ENCODE data around the gene ERMP1. TPM values are rescaled to one million over a fixed set of nuclear protein-coding genes. Genes with fewer than 3 reads are reported as not detected.

ERMP1 gene
- total and polyA plus RNA-seq, 4 donors = 3.1 to 21.5 (median 13.0) TPM

- no peaks in the 10 kb centered on the region for H3K27me3 ChIP-seq (ENCODE audit: control insufficient read depth in 3 of 3, insufficient read depth in 3 of 3, low read length in 2 of 3)
- peaks cover 0 to 1% (median 0%) of the 10 kb centered on the region in 4 donors for H3K9me3 ChIP-seq (ENCODE audit: control insufficient read depth in 4 of 4, insufficient read depth in 3 of 4, low read length in 3 of 4)
- TF ChIP-seq, protein P1, sequence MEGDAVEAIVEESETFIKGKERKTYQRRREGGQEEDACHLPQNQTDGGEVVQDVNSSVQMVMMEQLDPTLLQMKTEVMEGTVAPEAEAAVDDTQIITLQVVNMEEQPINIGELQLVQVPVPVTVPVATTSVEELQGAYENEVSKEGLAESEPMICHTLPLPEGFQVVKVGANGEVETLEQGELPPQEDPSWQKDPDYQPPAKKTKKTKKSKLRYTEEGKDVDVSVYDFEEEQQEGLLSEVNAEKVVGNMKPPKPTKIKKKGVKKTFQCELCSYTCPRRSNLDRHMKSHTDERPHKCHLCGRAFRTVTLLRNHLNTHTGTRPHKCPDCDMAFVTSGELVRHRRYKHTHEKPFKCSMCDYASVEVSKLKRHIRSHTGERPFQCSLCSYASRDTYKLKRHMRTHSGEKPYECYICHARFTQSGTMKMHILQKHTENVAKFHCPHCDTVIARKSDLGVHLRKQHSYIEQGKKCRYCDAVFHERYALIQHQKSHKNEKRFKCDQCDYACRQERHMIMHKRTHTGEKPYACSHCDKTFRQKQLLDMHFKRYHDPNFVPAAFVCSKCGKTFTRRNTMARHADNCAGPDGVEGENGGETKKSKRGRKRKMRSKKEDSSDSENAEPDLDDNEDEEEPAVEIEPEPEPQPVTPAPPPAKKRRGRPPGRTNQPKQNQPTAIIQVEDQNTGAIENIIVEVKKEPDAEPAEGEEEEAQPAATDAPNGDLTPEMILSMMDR (IDR thresholded peaks at IDR 0.05; ENCODE audit: control extremely low read depth, extremely low read depth) = no peak
- ATAC-seq (ENCODE audit: insufficient read depth, low FRiP score) (no peak), DNase-seq (no peak)
- no peak overlapping the region for H3K27ac ChIP-seq (ENCODE audit: low read depth in 1 of 2, low read length in 1 of 2)
- no peak overlapping the region for H3K9ac ChIP-seq (ENCODE audit: insufficient read depth in 1 of 2, low read length in 2 of 2)
- 83 to 95% methylated on average over 5 of the region's 5 CpGs for WGBS, 2 donors
- H3K36me3 ChIP-seq (ENCODE audit: control insufficient read depth in 4 of 4, insufficient read depth in 4 of 4, low read length in 4 of 4) = peaks cover 0 to 13% (median 8%) of the 10 kb centered on the region in 4 donors
- H3K4me3 ChIP-seq = no peak overlapping the region
- H3K4me1 ChIP-seq (ENCODE audit: control insufficient read depth in 5 of 5, insufficient read depth in 5 of 5, low read length in 5 of 5) = peaks cover 0 to 6% (median 0%) of the 10 kb centered on the region in 5 donors
These were observed 43.4 kb downstream of the ERMP1 start for GRCh38 chr9:5789489-5789888.

GRCh38 chr9:5787759-5788302 is 45.1 kb downstream of the ERMP1 start:
- H3K9ac ChIP-seq (ENCODE audit: insufficient read depth in 1 of 2, low read length in 2 of 2) = no peak overlapping the region
- H3K27me3 ChIP-seq (ENCODE audit: control insufficient read depth in 3 of 3, insufficient read depth in 3 of 3, low read length in 2 of 3) = no peaks in the 10 kb centered on the region
- H3K9me3 ChIP-seq (ENCODE audit: control insufficient read depth in 4 of 4, insufficient read depth in 3 of 4, low read length in 3 of 4) = peaks cover 0 to 1% (median 0%) of the 10 kb centered on the region in 4 donors
- peaks cover 0 to 10% (median 0%) of the 10 kb centered on the region in 5 donors for H3K4me1 ChIP-seq (ENCODE audit: control insufficient read depth in 5 of 5, insufficient read depth in 5 of 5, low read length in 5 of 5)
- H3K36me3 ChIP-seq (ENCODE audit: control insufficient read depth in 4 of 4, insufficient read depth in 4 of 4, low read length in 4 of 4) = peaks cover 0 to 13% (median 8%) of the 10 kb centered on the region in 4 donors
- no peak overlapping the region for H3K27ac ChIP-seq (ENCODE audit: low read depth in 1 of 2, low read length in 1 of 2)
- 71 to 88% methylated on average over 2 of the region's 2 CpGs for WGBS, 2 donors
- TF ChIP-seq, protein P1 (IDR thresholded peaks at IDR 0.05; ENCODE audit: control extremely low read depth, extremely low read depth) = no peak
- ATAC-seq (ENCODE audit: insufficient read depth, low FRiP score) (no peak), DNase-seq (no peak)
- H3K4me3 ChIP-seq = no peak overlapping the region

- TF ChIP-seq, protein P1 (IDR thresholded peaks at IDR 0.05; ENCODE audit: control extremely low read depth, extremely low read depth) = no peak
- Histone ChIP-seq H3K27ac (ENCODE audit: low read depth in 1 of 2, low read length in 1 of 2) (no peak overlapping the region), H3K4me3 (no peak overlapping the region), H3K36me3 (ENCODE audit: control insufficient read depth in 4 of 4, insufficient read depth in 4 of 4, low read length in 4 of 4) (peaks cover 0 to 13% (median 8%) of the 10 kb centered on the region in 4 donors), H3K4me1 (ENCODE audit: control insufficient read depth in 5 of 5, insufficient read depth in 5 of 5, low read length in 5 of 5) (peaks cover 0 to 10% (median 0%) of the 10 kb centered on the region in 5 donors), H3K9ac (ENCODE audit: insufficient read depth in 1 of 2, low read length in 2 of 2) (no peak overlapping the region), H3K9me3 (ENCODE audit: control insufficient read depth in 4 of 4, insufficient read depth in 3 of 4, low read length in 3 of 4) (peaks cover 0 to 1% (median under 1%) of the 10 kb centered on the region in 4 donors), H3K27me3 (ENCODE audit: control insufficient read depth in 3 of 3, insufficient read depth in 3 of 3, low read length in 2 of 3) (no peaks in the 10 kb centered on the region)
- 98 to 100% methylated on average over 2 of the region's 2 CpGs for WGBS, 2 donors
- ATAC-seq (ENCODE audit: insufficient read depth, low FRiP score) = no peak
- no peak for DNase-seq
These were observed 45.7 kb downstream of the ERMP1 start for GRCh38 chr9:5787220-5787619.
